Activated naive CD8-positive, alpha-beta T cell treated with anti-CD3 and anti-CD28 coated beads for 36 hours (primary cell): ENCODE data around the gene OTOGL. TPM values are rescaled to one million over a fixed set of nuclear protein-coding genes. Genes with fewer than 3 reads are reported as not detected.
"Not testable (repeated sequence)": the region's sequence is repeated elsewhere in the genome, so short reads cannot be mapped to it uniquely, and the experiment has no call there.

Experiments
- DNase-seq: peaks from one replicate; pipeline ENCODE4 v3.0.0; 2021
- H3K27ac Mint-ChIP-seq: one replicate; pipeline ENCODE4 v1.8.0; 2022; ENCODE audit warnings: mild to moderate bottlenecking, moderate library complexity, mixed read lengths
- H3K27me3 Mint-ChIP-seq: one replicate; pipeline ENCODE4 v1.8.0; 2022; ENCODE audit warnings: mild to moderate bottlenecking, mixed read lengths
- H3K36me3 Mint-ChIP-seq: one replicate; pipeline ENCODE4 v1.8.0; 2021; ENCODE audit warnings: mild to moderate bottlenecking, mixed read lengths
- H3K4me1 Mint-ChIP-seq: one replicate; pipeline ENCODE4 v1.8.0; 2021; ENCODE audit warnings: mixed read lengths
- H3K4me3 Mint-ChIP-seq: one replicate; pipeline ENCODE4 v1.8.0; 2022; ENCODE audit warnings: mild to moderate bottlenecking, moderate library complexity, mixed read lengths
- H3K9me3 Mint-ChIP-seq: one replicate; pipeline ENCODE4 v1.8.0; 2022; ENCODE audit warnings: mixed read lengths
- total RNA-seq, 2 experiments: library from RNA; stranded (reverse); gene quantifications; one replicate each; pipeline ENCODE4 v1.2.3, GENCODE V29; 2021

OTOGL gene
- not detected for total RNA-seq

- H3K36me3 Mint-ChIP-seq, result no peaks in the 10 kb centered on the region
- H3K27ac Mint-ChIP-seq, result no peak within 1 kb of the TSS
- no peak within 1 kb of the TSS for H3K4me3 Mint-ChIP-seq
- no peaks in the 10 kb centered on the region for H3K9me3 Mint-ChIP-seq
- no peaks in the 10 kb centered on the region for H3K27me3 Mint-ChIP-seq
- H3K4me1 Mint-ChIP-seq, result no peaks in the 10 kb centered on the region
- DNase-seq, result no peak
Observed at GRCh38 chr12:80099259-80099658, at the start of gene OTOGL. OTOGL (plus strand) TSS chr12:80099537; CDS start chr12:80209432, 109,895 bp downstream.

DNA sequence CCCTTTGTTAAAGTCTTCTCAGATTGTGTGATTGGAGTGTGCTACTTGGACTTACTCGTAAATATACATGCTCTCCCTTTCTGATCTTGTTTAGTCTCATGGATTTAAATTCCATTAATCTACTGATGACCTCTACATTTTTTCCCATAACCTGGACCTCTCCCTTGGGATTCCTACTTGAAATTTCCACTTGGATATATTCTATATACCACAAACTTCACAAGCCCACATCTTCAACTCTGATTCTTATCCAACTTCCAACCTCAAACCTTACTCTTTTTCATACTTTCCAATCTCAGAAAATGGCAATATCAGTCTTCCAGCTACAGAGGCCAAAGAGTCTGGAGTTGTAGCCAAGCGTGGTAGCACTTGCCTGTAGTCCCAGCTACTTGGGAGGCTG, 49.1 kb upstream of the OTOGL start:
- Mint-ChIP-seq H3K4me1 (no peaks in the 10 kb centered on the region), H3K27ac (no peak overlapping the region), H3K27me3 (no peaks in the 10 kb centered on the region), H3K36me3 (no peaks in the 10 kb centered on the region), H3K4me3 (no peak overlapping the region), H3K9me3 (no peaks in the 10 kb centered on the region)
- no peak for DNase-seq

GRCh38 chr12:80053051-80053790, 46.1 kb upstream of the OTOGL start:
- no peak overlapping the region for H3K27ac Mint-ChIP-seq
- DNase-seq, result no peak
- no peaks in the 10 kb centered on the region for H3K36me3 Mint-ChIP-seq
- H3K9me3 Mint-ChIP-seq, result no peaks in the 10 kb centered on the region
- no peak overlapping the region for H3K4me3 Mint-ChIP-seq
- H3K4me1 Mint-ChIP-seq, result no peaks in the 10 kb centered on the region
- no peaks in the 10 kb centered on the region for H3K27me3 Mint-ChIP-seq

DNA sequence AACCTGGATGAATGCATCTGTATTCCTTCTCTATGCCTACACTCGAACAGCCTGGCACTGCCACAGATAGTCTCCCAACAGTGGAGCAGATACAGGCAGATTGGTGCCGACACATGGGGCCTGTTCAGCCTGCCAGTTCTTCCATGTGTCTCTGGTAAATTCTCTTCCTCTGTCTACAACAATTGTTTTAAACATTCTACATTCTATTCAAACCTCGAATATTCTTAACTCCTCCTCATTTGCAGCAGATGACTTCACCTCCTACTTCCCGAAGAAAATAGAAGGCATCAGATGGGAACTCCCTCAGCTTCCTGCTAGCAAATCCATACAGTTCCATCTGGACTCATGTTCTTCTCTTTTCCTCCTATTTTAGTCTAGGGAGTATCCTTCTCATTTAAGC, 43.1 kb upstream of the OTOGL start:
- Mint-ChIP-seq H3K4me3 (no peak overlapping the region), H3K4me1 (no peaks in the 10 kb centered on the region), H3K36me3 (no peaks in the 10 kb centered on the region), H3K27me3 (no peaks in the 10 kb centered on the region), H3K27ac (no peak overlapping the region), H3K9me3 (no peaks in the 10 kb centered on the region)
- no peak for DNase-seq

DNA sequence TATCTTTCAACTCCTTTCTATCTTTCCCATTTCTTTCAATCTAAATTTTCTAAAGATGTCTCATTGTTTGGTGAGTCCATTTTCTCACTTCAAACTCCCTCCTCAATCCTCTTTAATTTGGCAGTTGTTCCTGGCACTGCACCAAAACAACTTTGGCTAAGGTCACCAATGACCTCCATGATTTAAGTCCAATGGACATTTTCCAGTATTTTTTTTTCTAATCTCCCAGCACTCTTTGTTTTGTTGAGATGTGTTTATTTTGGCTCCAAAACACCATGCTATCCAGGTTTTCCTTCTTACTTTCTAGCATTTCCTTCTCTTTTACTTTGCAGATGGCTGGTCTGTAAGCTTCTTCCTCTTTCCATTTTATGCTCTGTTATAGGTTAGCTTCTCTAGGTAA, 42.5 kb upstream of the OTOGL start:
- Mint-ChIP-seq H3K9me3 (no peaks in the 10 kb centered on the region), H3K36me3 (no peaks in the 10 kb centered on the region), H3K4me3 (no peak overlapping the region), H3K27me3 (no peaks in the 10 kb centered on the region), H3K4me1 (no peaks in the 10 kb centered on the region), H3K27ac (no peak overlapping the region)
- DNase-seq, result no peak

- Mint-ChIP-seq H3K27me3 (no peaks in the 10 kb centered on the region), H3K27ac (no peak overlapping the region), H3K9me3 (no peaks in the 10 kb centered on the region), H3K36me3 (no peaks in the 10 kb centered on the region), H3K4me1 (no peaks in the 10 kb centered on the region), H3K4me3 (no peak overlapping the region)
- DNase-seq, result no peak
Observed at GRCh38 chr12:80058586-80058985, 40.8 kb upstream of the OTOGL start.

GRCh38 chr12:80059102-80059501, 40.2 kb upstream of the OTOGL start:
- no peak overlapping the region for H3K4me3 Mint-ChIP-seq
- no peak for DNase-seq
- H3K4me1 Mint-ChIP-seq, result no peaks in the 10 kb centered on the region
- H3K27ac Mint-ChIP-seq, result no peak overlapping the region
- H3K36me3 Mint-ChIP-seq, result no peaks in the 10 kb centered on the region
- H3K9me3 Mint-ChIP-seq, result no peaks in the 10 kb centered on the region
- H3K27me3 Mint-ChIP-seq, result no peaks in the 10 kb centered on the region

DNA sequence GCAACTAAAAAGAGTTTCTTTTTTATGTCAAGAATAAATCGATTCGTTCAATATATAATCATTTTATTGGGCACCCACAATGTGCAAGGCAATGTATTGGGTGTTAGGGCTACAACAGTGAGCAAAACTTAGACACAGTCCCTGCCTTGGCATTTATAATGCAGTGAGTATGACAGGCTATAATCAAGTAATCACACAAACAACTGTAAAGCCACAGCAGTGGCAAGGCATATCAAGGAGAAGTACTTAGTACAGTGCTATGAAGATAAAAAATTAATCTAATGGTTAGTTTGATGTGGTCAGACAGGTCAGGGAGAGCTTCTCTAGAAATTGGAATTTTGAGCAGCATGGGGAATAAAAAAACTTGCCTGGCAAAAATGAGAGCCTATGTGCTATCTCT, 39.5 kb upstream of the OTOGL start:
- Mint-ChIP-seq H3K27ac (no peak overlapping the region), H3K4me1 (no peaks in the 10 kb centered on the region), H3K27me3 (no peaks in the 10 kb centered on the region), H3K9me3 (no peaks in the 10 kb centered on the region), H3K36me3 (no peaks in the 10 kb centered on the region), H3K4me3 (no peak overlapping the region)
- no peak for DNase-seq

DNA sequence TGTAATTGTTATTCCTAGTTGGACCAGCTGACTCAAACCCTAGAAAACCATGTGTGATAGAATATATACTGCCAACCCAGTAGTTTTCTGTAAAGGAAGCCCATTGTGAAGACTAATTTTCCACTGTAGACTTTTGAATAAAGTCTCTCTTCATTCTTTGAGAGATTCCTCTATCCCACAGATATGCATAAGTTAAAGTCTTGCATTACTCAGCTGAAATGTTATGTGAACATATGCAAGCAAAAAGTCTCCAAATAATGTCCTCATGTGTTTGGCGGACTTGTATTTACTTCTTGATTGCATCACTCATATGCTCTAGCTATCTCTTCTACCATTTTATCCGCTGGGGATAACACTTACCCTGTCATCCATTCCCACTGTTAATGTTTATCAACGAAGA, 35.1 kb upstream of the OTOGL start:
- no peaks in the 10 kb centered on the region for H3K36me3 Mint-ChIP-seq
- H3K4me3 Mint-ChIP-seq, result no peak overlapping the region
- DNase-seq, result no peak
- no peak overlapping the region for H3K27ac Mint-ChIP-seq
- no peaks in the 10 kb centered on the region for H3K9me3 Mint-ChIP-seq
- no peaks in the 10 kb centered on the region for H3K27me3 Mint-ChIP-seq
- H3K4me1 Mint-ChIP-seq, result no peaks in the 10 kb centered on the region

DNA sequence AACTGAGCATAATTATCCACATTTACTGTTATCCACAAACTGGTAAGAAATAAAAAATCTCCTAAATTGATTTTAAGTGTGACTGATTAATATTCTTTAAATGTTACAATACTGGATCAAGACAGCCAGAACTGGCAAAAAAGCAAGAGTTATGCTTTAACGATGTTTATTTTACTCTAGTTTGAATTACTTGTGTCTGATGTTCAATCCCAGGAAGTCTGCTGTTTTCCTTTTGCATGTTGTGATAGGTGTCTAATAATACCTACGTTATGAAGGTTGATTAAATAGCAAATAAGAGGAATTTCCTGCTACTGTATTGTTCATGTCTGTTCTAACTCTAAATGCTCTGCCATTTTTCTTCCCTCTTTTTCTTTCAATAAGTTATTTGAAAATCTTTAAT, 34.4 kb upstream of the OTOGL start:
- Mint-ChIP-seq H3K27ac (no peak overlapping the region), H3K9me3 (no peaks in the 10 kb centered on the region), H3K36me3 (no peaks in the 10 kb centered on the region), H3K4me1 (no peaks in the 10 kb centered on the region), H3K4me3 (no peak overlapping the region), H3K27me3 (no peaks in the 10 kb centered on the region)
- DNase-seq, result no peak

GRCh38 chr12:80068173-80068572, 31.2 kb upstream of the OTOGL start:
- Mint-ChIP-seq H3K4me1 (no peaks in the 10 kb centered on the region), H3K27me3 (no peaks in the 10 kb centered on the region), H3K36me3 (no peaks in the 10 kb centered on the region), H3K9me3 (no peaks in the 10 kb centered on the region), H3K27ac (no peak overlapping the region), H3K4me3 (no peak overlapping the region)
- no peak for DNase-seq

DNA sequence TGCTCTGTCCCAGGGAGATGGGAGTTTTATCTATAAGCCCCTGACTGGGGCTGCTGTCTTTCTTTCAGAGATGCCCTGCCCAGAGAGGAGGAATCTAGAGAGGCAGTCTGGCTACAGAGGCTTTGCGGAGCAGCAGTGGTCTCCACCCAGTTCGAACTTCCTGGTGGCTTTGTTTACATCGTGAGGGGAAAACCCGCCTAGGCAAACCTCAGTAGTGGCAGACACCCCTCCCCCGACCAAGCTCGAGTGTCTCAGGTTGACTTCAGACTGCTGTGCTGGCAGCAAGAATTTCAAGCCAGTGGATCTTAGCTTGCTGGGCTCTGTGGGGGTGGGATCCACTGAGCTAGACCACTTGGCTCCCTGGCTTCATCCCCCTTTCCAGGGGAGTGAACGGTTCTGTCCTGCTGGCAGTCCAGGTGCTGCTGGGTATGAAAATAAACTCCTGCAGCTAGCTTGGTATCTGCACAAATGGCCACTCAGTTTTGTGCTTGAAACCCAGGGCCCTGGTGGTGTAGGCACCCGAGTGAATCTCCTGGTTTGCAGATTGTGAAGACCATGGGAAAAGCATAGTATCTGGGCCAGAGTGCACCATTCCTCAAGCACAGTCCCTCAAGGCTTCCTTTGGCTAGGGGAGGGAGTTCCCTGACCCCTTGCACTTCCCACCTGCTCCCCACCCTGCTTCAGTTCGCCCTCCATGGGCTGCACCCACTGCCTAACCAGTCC, 15.3 kb upstream of the OTOGL start:
- DNase-seq, result peak; percentile 50
- not testable (repeated sequence) for H3K27ac Mint-ChIP-seq, H3K4me3 Mint-ChIP-seq, H3K27me3 Mint-ChIP-seq
- Mint-ChIP-seq H3K36me3 (peaks cover 25% of the 10 kb centered on the region), H3K4me1 (peaks cover 12% of the 10 kb centered on the region), H3K9me3 (peaks cover 28% of the 10 kb centered on the region)

GRCh38 chr12:80086025-80086424, 13.3 kb upstream of the OTOGL start:
- H3K36me3 Mint-ChIP-seq, result peaks cover 19% of the 10 kb centered on the region
- no peaks in the 10 kb centered on the region for H3K27me3 Mint-ChIP-seq
- peaks cover 12% of the 10 kb centered on the region for H3K4me1 Mint-ChIP-seq
- DNase-seq, result no peak
- H3K9me3 Mint-ChIP-seq, result peaks cover 23% of the 10 kb centered on the region
- no peak overlapping the region for H3K4me3 Mint-ChIP-seq
- H3K27ac Mint-ChIP-seq, result no peak overlapping the region

GRCh38 chr12:80087486-80088213, 11.7 kb upstream of the OTOGL start:
- peaks cover 10% of the 10 kb centered on the region for H3K9me3 Mint-ChIP-seq
- no peak for DNase-seq
- H3K4me3 Mint-ChIP-seq, result no peak overlapping the region
- H3K27ac Mint-ChIP-seq, result no peak overlapping the region
- no peaks in the 10 kb centered on the region for H3K27me3 Mint-ChIP-seq
- H3K4me1 Mint-ChIP-seq, result peaks cover 12% of the 10 kb centered on the region
- peaks cover 10% of the 10 kb centered on the region for H3K36me3 Mint-ChIP-seq

DNA sequence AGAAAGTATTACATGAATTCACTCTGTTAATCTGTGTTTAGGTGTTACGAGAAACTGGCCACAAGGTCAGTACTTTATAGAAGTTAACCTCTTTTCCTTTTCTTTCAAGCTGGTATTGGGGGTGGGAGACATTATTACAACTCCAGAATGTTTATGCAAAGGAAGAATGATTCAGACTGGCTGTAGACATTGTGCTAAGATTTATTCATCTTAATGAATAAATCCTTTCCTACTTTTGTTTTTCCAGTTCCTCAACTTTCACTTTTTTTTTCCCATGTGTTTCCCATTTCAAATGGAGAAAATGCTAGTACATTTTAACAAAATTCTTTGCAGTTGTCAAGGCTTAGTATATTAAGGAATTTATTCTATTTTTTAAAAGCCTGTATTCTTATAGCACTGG, 1.3 kb downstream of the OTOGL start:
- Mint-ChIP-seq H3K4me3 (no peak overlapping the region), H3K4me1 (no peaks in the 10 kb centered on the region), H3K9me3 (no peaks in the 10 kb centered on the region), H3K27ac (no peak overlapping the region), H3K36me3 (no peaks in the 10 kb centered on the region), H3K27me3 (no peaks in the 10 kb centered on the region)
- no peak for DNase-seq
